ENCODE measurements around the gene ACD.

Gene ACD

DNA sequence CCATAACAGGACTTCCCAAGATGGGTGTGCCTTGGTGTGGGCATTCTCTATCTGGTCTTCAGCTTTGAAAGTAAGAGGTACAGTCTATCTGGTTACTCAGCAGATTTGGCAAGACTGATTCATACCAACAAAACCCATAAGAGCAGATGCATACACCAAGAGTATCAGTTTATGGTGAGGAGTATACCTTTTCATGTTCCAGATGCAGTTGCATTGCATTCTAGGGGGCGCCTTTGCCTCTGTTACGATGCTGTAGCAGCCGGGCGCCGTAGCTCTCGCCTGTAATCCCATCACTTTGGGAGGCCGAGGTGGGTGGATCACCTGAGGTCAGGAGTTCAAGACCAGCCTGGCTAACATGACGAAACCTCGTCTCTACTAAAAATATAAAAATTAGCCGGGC lies 46.3 kb downstream of the ACD start:
- H3K27ac ChIP-seq, result no peak overlapping the region
- H3K4me3 ChIP-seq (ENCODE audit: low read depth in 1 of 2, low read length in 1 of 2), result no peak overlapping the region
- TF ChIP-seq, protein P1, sequence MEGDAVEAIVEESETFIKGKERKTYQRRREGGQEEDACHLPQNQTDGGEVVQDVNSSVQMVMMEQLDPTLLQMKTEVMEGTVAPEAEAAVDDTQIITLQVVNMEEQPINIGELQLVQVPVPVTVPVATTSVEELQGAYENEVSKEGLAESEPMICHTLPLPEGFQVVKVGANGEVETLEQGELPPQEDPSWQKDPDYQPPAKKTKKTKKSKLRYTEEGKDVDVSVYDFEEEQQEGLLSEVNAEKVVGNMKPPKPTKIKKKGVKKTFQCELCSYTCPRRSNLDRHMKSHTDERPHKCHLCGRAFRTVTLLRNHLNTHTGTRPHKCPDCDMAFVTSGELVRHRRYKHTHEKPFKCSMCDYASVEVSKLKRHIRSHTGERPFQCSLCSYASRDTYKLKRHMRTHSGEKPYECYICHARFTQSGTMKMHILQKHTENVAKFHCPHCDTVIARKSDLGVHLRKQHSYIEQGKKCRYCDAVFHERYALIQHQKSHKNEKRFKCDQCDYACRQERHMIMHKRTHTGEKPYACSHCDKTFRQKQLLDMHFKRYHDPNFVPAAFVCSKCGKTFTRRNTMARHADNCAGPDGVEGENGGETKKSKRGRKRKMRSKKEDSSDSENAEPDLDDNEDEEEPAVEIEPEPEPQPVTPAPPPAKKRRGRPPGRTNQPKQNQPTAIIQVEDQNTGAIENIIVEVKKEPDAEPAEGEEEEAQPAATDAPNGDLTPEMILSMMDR (IDR thresholded peaks at IDR 0.05), result no peak
- no peaks in the 10 kb centered on the region for H3K9me3 ChIP-seq
- H3K4me1 ChIP-seq (ENCODE audit: control insufficient read depth in 1 of 2, insufficient read depth in 1 of 2, low read depth in 1 of 2, low read length in 1 of 2), result no peaks in the 10 kb centered on the region
- H3K27me3 ChIP-seq, result no peaks in the 10 kb centered on the region
- H3K36me3 ChIP-seq, result peaks cover 77% of the 10 kb centered on the region

DNA sequence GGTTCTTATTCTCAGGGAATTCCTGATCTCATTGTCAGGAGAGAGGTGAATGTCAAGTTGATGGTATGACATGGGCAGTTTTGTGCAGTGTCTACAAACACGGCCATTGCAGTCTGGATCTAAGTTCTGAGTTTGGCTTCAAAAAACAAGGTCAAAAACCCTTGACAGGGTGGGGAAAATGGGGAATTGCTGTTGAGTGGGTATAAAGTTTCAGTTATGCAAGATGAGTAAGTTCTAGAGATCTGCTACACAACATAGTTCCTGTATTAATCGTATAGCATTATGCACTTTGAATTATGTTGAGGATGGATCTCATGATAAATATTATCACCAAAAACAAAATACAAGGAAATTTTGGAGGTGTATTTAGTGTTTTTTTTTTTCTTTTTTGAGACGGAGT lies 51.7 kb downstream of the ACD start:
- Histone ChIP-seq H3K4me3 (ENCODE audit: low read depth in 1 of 2, low read length in 1 of 2) (no peak overlapping the region), H3K27ac (no peak overlapping the region), H3K36me3 (peaks cover 26% of the 10 kb centered on the region), H3K4me1 (ENCODE audit: control insufficient read depth in 1 of 2, insufficient read depth in 1 of 2, low read depth in 1 of 2, low read length in 1 of 2) (no peaks in the 10 kb centered on the region), H3K9me3 (no peaks in the 10 kb centered on the region), H3K27me3 (no peaks in the 10 kb centered on the region)
- TF ChIP-seq, protein P1 (IDR thresholded peaks at IDR 0.05), result no peak

Measured in neutrophil (primary cell).